IPS-15b (cell line): ENCODE measurements around the gene FRRS1L.
"Not testable (repeated sequence)": the region's sequence is repeated elsewhere in the genome, so short reads cannot be mapped to it uniquely, and the experiment has no call there.

ENCODE experiments used
- H3K27me3 ChIP-seq: one replicate; pipeline ENCODE4 v1.6.1; 2013; ENCODE audit warnings: low read length; ENCODE audit not compliant: control insufficient read depth, insufficient read depth
- H3K36me3 ChIP-seq: one replicate; pipeline ENCODE4 v1.6.1; 2013; ENCODE audit warnings: low read length; ENCODE audit not compliant: control insufficient read depth, insufficient read depth
- H3K4me1 ChIP-seq: one replicate; pipeline ENCODE4 v1.6.1; 2013; ENCODE audit warnings: mild to moderate bottlenecking, low read length; ENCODE audit not compliant: control insufficient read depth, insufficient read depth
- H3K4me3 ChIP-seq: one replicate; pipeline ENCODE4 v1.5.1; 2013; ENCODE audit warnings: low read depth, low read length
- H3K9ac ChIP-seq: one replicate; pipeline ENCODE4 v1.6.1; 2013; ENCODE audit warnings: low read depth, mild to moderate bottlenecking, low read length
- H3K9me3 ChIP-seq: one replicate; pipeline ENCODE4 v1.6.1; 2013; ENCODE audit warnings: mild to moderate bottlenecking, low read length; ENCODE audit not compliant: control insufficient read depth, insufficient read depth

Gene FRRS1L

DNA sequence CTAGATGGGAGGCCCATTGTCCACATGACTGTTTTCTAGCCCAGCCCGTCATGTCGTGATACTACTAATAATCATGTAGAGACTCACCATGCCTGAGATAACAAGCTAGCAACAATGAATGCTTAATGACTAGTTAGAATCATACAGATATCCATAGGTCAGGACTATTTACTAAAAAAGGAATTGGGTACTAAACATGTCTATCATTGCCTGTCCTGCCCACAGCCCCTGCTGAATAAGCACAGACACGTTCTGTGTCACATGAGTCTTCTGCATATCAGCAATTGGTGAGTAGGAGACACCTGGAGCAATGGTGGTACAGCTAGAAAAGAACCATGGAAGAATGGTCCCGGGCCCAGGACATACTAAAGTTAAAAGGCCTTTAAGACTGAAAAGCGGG is 18.0 kb downstream of the FRRS1L start:
- no peak overlapping the region for H3K9ac ChIP-seq
- H3K4me1 ChIP-seq, result no peaks in the 10 kb centered on the region
- H3K4me3 ChIP-seq, result no peak overlapping the region
- no peaks in the 10 kb centered on the region for H3K36me3 ChIP-seq
- no peaks in the 10 kb centered on the region for H3K27me3 ChIP-seq
- peaks cover 12% of the 10 kb centered on the region for H3K9me3 ChIP-seq

DNA sequence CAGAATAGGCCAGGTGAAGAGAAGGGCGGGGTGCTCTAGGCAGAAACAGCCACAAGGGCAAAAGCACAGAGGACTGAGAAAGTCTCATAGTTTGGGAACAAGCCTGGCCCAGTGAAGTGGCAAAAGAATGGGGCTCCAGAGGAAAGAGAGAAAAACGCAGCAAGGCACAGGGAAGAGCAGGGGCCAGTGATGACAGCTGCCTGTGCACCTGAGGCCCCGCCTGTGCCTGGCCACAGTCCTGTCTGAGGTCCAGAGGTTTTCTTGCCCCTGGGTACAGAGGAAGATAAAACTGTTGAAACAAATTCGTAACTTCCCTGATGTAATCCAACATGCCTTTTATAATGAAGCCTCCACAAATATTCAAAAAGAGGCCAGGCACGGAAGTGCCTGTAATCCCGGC is 22.0 kb downstream of the FRRS1L start:
- H3K9ac ChIP-seq, result no peak overlapping the region
- H3K27me3 ChIP-seq, result no peaks in the 10 kb centered on the region
- H3K4me3 ChIP-seq, result no peak overlapping the region
- no peaks in the 10 kb centered on the region for H3K4me1 ChIP-seq
- no peaks in the 10 kb centered on the region for H3K36me3 ChIP-seq
- no peaks in the 10 kb centered on the region for H3K9me3 ChIP-seq

DNA sequence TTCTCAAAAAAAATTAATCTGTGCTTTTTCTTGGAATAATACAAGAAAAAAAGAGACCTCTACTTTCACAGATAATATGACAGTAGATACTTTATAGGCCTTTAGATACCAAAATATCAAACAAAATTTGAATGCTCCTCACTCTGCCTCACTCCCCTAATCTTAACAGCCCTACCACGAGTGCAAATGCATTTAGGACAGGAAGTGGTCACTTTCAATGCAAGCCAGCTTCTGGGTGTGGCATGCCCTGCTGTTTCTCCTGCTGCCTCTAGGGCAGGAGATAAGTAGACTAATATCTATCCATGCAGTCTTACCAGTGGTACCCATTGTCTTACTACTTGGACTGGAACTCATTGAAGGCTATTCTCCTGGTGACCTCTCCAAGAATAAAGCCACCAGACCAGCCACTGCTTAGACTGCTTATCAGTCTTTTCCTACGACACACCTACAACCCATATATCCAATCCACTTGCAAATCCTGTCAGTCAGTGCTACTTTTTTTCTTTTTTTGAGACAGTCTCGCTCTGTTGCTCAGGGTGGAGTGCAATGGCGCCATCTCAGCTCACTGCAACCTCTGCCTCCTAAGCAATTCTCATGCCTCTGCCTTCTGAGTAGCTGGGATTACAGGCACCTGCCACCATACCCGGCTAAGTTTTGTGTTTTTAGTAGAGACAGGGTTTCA is 23.0 kb downstream of the FRRS1L start:
- no peak overlapping the region for H3K4me3 ChIP-seq
- H3K9me3 ChIP-seq, result no peaks in the 10 kb centered on the region
- no peaks in the 10 kb centered on the region for H3K4me1 ChIP-seq
- no peaks in the 10 kb centered on the region for H3K27me3 ChIP-seq
- H3K9ac ChIP-seq, result no peak overlapping the region
- H3K36me3 ChIP-seq, result no peaks in the 10 kb centered on the region

DNA sequence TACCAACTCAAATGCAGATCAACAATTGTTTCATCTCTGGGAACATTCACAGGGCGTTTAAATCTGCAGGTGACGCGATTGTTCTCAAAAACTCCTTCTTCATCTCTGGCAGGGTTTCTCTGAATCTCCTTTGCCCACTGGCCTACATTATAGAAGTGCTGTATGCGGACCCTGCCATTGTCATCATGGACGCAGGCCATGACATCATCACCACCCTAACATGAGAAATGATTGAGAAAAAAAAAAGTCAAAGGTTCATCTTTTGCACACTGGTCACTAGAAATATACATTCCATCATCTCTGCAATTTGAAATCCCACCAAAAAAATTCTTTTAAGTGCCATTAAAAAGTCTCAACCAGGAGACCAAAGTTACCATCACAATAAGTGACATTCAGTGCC is 25.7 kb downstream of the FRRS1L start:
- Histone ChIP-seq H3K4me3 (no peak overlapping the region), H3K27me3 (no peaks in the 10 kb centered on the region), H3K4me1 (no peaks in the 10 kb centered on the region), H3K36me3 (no peaks in the 10 kb centered on the region), H3K9ac (no peak overlapping the region), H3K9me3 (no peaks in the 10 kb centered on the region)

DNA sequence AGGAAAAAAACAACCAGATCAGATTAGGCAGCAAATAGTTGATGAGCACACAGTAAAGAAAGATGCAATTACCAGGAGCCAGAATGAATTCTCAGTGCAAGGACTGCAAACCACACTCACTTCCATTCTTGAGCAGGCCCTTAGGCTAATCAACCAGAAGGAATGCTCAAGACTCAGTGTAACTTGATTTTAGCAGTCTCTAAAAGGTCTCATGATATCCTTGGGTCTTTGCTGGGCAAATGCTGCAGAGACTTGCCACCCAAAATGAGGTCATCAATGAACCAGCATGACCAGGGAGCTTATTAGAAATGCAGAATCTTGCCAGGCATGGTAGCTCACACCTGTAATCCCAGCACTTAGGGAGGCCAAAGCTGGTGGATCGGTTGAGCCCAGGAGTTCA is 27.2 kb downstream of the FRRS1L start:
- no peaks in the 10 kb centered on the region for H3K4me1 ChIP-seq
- no peak overlapping the region for H3K4me3 ChIP-seq
- no peaks in the 10 kb centered on the region for H3K9me3 ChIP-seq
- no peaks in the 10 kb centered on the region for H3K27me3 ChIP-seq
- H3K36me3 ChIP-seq, result no peaks in the 10 kb centered on the region
- H3K9ac ChIP-seq, result no peak overlapping the region

DNA sequence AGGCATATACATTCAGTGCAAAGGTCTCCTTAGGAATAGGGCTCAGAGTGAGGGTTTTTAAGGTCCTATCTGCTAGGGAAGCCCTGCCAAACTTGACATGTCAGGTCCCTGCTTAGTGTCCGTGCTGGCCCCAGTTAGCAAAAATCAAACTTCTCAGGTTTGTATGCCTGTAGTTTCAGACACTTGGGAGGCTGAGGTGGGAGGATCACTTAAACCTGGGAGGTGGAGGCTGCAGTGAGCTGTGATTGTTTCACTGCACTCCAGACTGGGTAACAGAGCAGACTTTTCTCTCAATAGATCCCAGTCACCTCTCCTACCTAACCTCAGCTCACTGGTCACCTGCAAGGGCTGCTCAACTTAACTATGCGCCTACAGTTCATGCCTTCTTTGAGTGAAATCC is 28.6 kb downstream of the FRRS1L start:
- no peaks in the 10 kb centered on the region for H3K27me3 ChIP-seq
- no peak overlapping the region for H3K4me3 ChIP-seq
- no peak overlapping the region for H3K9ac ChIP-seq
- H3K36me3 ChIP-seq, result no peaks in the 10 kb centered on the region
- H3K4me1 ChIP-seq, result no peaks in the 10 kb centered on the region
- no peaks in the 10 kb centered on the region for H3K9me3 ChIP-seq

DNA sequence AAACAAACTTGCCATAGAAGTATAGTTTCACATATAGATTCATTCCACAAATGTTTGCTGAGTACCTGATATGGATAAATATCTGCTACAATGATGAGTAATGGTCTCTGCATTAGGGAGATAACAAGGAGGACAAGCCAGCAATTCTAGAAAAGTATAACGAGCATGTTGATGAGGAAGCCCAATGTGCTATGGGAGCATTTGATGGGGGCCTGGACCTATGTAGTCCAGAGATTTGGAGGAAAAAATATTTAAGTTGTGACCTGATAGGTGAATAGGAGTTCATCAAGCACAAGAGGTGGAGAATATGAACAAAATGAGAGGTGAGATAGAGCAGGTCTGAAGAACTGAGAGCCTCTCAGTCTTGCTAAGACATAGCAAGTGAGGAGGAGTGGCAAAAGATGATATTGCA is 32.9 kb downstream of the FRRS1L start:
- Histone ChIP-seq H3K27me3 (no peaks in the 10 kb centered on the region), H3K36me3 (no peaks in the 10 kb centered on the region), H3K4me1 (no peaks in the 10 kb centered on the region), H3K9ac (no peak overlapping the region), H3K4me3 (no peak overlapping the region), H3K9me3 (no peaks in the 10 kb centered on the region)

DNA sequence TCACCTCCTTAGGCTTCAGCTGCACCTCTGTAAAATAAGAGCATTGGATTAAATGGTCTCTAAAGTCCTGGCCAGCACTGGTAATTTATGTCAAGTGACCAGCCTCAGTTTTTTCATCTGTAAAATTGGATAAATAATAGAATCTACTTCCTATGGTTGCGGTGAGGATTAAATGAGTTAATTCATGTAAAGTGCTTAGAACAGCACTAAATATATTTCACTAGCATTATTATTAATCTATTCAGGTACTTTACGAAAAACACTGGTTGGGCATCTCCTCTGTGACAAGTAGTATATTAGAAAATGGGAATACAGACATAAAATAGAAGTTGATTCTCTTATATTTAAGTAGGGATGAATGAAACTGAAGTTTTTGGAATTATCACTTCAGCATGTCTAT is 33.5 kb downstream of the FRRS1L start:
- Histone ChIP-seq H3K9me3 (no peaks in the 10 kb centered on the region), H3K36me3 (no peaks in the 10 kb centered on the region), H3K4me1 (no peaks in the 10 kb centered on the region), H3K27me3 (no peaks in the 10 kb centered on the region), H3K9ac (no peak overlapping the region), H3K4me3 (no peak overlapping the region)

DNA sequence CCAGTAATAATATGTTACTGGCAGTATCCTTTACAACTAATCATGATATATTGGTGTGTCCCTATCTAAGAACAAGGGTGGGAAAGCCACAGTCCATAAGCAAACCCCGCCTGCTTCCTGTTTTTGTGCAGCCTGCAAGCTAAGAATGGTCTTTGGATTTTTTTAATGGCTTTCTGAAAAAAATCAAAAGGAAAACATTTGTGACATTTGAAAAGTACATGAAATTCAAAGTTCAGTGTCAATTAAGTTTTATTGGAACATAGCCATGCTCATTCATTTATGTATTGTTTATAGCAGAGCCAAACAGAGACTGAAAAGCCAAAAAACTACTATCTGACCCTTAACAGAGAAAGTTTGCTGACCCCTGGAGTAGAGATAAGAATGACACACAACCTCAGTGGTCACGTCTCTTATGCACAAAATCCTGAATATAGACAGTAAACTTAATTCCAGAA is 34.5 kb downstream of the FRRS1L start:
- no peak overlapping the region for H3K9ac ChIP-seq
- no peaks in the 10 kb centered on the region for H3K36me3 ChIP-seq
- H3K4me3 ChIP-seq, result no peak overlapping the region
- no peaks in the 10 kb centered on the region for H3K4me1 ChIP-seq
- H3K9me3 ChIP-seq, result no peaks in the 10 kb centered on the region
- H3K27me3 ChIP-seq, result no peaks in the 10 kb centered on the region

DNA sequence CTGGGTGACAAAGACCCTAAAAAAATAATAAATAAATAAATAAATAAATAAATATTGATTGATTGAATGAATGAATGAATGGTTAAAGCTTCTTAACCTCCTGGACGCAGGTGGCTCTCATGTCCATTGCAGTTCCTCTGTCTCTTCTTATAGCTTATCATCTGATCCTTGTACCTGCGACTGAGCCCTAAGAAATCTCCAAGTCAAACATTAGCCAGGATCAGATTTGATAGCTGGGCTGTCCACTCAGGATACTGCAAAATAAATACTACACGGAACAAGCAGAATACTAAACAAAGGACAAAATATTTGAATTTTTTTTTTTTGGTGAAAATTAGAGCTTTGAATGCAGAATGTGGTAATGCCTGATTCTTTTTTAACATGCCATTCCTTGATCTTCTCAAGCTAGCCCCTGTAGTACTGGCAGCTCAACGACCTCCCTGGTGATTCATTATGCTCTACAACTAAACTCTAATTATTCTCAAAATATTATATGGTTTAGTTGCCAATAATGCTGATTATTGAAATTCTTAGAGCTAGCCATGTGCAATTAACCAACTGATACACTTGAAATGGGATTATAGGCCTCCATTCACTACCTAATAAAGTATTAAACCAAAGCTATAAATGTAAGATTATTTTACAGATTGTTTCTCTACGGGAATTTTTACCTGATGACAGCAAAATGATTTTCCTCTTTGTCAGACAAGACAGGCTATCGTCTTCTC is 37.4 kb downstream of the FRRS1L start:
- H3K9me3 ChIP-seq, result no peaks in the 10 kb centered on the region
- no peaks in the 10 kb centered on the region for H3K4me1 ChIP-seq
- H3K4me3 ChIP-seq, result no peak overlapping the region
- H3K27me3 ChIP-seq, result no peaks in the 10 kb centered on the region
- no peak overlapping the region for H3K9ac ChIP-seq
- H3K36me3 ChIP-seq, result no peaks in the 10 kb centered on the region

DNA sequence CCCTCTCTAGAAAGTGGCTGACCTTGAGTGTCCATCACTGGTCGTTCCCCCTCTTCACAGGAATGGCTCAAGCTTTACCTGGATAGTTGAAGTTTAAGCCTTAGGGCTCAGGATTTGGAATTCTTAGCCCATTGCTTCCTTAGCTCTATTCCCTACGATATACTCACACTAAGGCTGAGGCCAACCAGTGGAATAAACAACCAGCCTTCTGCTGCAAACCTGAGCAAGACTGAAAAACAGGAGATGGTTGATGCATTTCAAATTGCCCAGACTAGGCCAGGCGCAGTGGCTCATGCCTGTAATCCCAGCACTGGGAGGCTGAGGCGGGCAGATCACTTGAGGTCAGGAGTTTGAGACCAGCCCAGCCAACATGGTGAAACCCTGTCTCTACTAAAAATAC is 40.4 kb downstream of the FRRS1L start:
- not testable (repeated sequence) for H3K4me1 ChIP-seq, H3K9me3 ChIP-seq, H3K4me3 ChIP-seq, H3K9ac ChIP-seq, H3K36me3 ChIP-seq, H3K27me3 ChIP-seq

DNA sequence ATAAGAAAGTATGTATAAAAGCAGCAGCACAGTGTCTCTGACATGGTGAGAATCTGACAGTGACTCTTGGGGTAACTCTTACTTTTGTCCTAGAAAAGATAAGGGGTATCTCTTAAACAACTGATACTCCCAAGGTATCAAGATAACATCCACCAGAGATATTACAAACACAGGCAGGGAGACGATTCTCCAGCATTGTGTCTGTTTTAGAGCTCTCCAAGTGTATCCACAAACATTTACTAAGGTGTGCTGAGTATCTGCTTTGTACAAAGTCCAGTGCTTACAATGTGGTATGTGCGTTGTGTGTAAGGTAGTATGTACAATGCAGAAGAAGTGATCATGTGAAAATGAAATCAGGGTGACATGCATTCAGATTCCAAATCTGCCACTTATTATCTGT is 42.9 kb downstream of the FRRS1L start:
- H3K27me3 ChIP-seq, result no peaks in the 10 kb centered on the region
- H3K36me3 ChIP-seq, result no peaks in the 10 kb centered on the region
- no peaks in the 10 kb centered on the region for H3K9me3 ChIP-seq
- H3K9ac ChIP-seq, result no peak overlapping the region
- peaks cover 12% of the 10 kb centered on the region for H3K4me1 ChIP-seq
- H3K4me3 ChIP-seq, result no peak overlapping the region
